ENCODE results near the gene NEU1.
"Not testable (repeated sequence)": the region's sequence is repeated elsewhere in the genome, so short reads cannot be mapped to it uniquely, and the experiment has no call there.

Gene NEU1

DNA sequence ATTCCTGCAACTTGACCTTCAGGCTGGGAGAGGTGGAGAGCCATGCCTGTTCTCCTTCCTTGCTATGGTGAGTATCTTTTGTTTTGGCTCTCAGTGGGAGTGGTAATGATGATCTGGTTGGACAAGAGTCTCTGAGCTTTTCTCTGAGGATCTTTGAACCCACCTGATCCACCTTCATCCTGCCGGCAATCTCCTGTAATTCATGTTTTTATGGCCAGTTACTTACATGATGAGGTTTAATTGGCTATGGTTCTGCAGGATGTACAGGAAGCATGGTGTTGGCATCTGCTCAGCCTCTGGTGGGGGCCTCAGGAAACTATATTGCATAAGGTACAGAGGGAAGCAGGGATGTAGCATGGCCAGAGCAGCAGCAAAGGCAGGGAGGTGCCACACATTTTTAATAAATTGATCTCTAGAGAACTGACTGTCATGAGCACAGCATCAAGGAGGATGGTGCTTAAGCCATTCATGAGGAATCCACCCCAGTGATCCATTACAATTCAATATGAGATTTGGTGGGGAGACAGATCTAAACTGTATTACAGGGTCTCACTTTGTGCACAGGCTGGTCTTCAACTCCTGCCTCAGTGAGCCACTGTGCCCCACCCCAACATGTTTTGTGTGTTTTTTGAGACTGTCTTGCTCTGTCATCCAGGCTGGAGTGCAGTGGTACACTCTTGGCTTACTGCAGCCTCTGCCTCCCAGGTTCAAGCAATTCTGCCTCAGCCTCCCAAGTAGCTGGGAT is 25.1 kb downstream of the NEU1 start:
- no peak for DNase-seq

DNA sequence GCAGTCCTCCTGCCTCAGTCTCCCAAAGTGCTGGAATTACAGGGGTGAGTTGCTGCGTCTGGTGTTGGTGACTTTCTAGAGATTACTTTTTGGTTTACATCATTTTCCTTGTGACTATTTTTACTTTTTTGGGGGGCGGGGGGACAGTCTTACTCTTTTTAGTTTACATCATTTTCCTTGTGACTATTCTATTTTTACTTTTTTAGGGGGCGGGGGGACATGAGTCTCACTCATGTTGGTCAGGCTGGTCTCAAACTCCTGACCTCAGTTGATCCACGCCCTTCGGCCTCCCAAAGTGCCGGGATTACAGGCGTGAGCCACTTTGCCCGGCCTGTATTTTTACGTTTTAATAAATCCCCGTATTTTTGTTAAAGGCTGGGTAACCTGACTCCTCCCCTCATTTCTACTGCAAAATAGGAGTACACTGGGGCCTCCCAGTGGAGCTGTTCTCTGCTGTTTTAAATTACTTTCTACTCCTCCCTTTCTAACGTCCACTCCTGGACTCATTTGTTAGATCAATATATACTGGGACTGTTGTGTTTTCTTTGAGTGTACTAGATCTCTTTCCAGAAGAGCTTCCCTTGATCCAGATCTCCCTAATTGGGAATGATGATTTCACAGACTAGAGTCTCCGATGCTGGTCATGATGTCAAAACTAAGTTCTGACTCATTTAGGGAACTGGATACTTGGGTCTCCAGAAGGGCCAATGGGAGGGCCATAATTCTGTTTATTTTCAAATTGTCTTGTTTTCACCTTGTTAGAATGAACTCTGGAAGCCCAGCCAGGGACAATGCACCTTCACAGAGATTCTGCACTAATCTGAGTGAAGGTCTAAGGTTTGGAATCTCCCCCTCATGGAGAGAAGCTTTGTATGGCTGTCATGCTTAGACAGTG is 25.9 kb downstream of the NEU1 start:
- DNase-seq: no peak

DNA sequence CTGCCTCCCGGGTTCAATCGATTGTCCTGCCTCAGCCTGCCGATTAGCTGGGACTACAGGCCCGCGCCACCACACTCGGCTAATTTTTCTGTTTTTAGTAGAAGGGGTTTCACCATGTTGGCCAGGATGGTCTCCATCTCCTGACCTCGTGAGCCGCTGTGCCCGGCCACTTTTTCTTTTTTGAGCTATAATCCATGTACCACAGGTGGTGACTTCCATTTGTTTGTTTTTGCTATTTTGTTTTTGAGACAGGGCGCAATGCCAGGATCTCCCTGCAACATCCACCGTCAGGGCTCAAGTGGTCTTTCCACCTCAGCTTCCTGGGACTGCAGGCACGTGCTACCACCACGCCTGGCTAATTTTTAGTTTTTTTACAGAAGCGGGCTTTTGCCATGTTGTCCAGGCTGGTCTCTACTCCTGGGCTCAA is 26.6 kb downstream of the NEU1 start:
- no peak for DNase-seq

GRCh38 chr6:31834367-31835250 is 28.0 kb downstream of the NEU1 start:
- peak; percentile 83 to 92 for DNase-seq

GRCh38 chr6:31831350-31832215 is 31.0 kb downstream of the NEU1 start:
- DNase-seq: no peak

DNA sequence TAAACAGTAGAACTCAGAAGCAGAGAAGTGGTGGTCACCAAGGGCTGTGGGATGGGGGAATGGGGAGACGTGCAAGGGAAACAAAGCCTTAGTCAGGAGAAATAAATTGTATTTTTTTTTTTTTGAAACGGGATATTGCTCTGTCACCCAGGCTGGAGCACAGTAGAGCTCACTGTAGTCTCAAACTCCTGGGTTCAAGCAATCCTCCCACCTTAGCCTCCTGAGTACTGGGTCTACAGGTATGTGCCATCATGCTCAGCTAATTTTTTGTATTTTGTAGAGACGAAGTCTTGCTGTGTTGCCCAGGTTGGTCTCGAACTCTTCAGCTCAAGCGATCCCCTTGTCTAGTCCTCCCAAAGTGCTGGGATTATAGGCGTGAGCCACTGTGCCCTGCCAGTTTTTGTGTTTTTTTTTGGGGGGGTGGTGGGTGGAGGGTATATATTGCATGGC is 31.7 kb downstream of the NEU1 start:
- no peak for DNase-seq

DNA sequence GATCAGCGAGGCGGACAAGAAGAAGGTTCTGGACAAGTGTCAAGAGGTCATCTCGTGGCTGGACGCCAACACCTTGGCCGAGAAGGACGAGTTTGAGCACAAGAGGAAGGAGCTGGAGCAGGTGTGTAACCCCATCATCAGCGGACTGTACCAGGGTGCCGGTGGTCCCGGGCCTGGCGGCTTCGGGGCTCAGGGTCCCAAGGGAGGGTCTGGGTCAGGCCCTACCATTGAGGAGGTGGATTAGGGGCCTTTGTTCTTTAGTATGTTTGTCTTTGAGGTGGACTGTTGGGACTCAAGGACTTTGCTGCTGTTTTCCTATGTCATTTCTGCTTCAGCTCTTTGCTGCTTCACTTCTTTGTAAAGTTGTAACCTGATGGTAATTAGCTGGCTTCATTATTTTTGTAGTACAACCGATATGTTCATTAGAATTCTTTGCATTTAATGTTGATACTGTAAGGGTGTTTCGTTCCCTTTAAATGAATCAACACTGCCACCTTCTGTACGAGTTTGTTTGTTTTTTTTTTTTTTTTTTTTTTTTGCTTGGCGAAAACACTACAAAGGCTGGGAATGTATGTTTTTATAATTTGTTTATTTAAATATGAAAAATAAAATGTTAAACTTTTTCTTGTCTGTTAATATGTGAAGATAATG is 32.9 kb downstream of the NEU1 start:
- DNase-seq: no peak

- DNase-seq: peak; percentile 99 to 100
Measured at GRCh38 chr6:31827286-31828079, 35.1 kb downstream of the NEU1 start, which contains the start of gene HSPA1B. TSS of gene HSPA1B (plus strand) at chr6:31827738. CDS start at chr6:31827951, 213 bp downstream.

DNA sequence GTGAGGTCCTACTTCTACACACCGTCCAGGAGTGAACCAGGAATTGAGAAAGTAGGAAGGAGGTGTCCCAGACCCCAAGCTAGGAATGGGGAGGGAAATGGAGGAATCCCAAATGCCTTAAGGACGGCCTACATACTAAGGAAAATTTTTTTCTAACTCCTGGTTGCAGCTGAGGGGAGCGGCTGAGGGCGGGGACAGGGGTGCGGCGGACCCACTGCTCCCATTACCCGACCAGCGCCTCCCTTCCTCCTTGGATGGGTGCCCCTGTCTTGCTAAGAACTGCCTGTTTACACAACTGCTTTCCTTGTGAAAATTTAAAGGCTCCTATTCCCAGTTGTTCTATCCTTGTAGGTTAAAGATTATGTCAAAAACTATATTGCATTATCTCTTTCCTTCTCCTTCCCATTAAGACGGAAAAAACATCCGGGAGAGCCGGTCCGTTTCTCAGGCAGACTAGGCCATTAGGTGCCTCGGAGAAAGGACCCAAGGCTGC is 35.8 kb downstream of the NEU1 start:
- no peak for DNase-seq

DNA sequence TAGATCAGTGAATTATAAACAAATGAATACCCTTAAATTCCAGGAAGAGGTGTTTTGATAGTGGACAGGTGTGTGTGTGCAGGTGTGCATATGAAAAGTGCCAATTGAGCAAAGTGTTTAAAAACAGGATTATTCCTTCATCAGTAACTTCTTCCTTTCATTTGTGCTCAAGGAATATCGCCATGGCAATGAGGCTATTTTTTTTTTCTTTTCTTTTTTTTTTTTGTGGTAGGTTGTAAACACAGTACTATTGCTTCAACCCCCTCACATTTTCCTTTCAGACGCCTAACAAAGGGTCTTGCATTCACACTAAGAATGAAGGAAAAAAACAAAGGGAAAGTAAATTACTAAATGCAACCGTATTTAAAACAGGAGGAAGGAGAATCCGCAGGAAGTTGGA is 37.1 kb downstream of the NEU1 start:
- no peak for DNase-seq

- not testable (repeated sequence) for DNase-seq
Measured at GRCh38 chr6:31823592-31824196, 38.9 kb downstream of the NEU1 start.

GRCh38 chr6:31822036-31822821 is 40.4 kb downstream of the NEU1 start:
- DNase-seq: peak; percentile 51 to 62

DNA sequence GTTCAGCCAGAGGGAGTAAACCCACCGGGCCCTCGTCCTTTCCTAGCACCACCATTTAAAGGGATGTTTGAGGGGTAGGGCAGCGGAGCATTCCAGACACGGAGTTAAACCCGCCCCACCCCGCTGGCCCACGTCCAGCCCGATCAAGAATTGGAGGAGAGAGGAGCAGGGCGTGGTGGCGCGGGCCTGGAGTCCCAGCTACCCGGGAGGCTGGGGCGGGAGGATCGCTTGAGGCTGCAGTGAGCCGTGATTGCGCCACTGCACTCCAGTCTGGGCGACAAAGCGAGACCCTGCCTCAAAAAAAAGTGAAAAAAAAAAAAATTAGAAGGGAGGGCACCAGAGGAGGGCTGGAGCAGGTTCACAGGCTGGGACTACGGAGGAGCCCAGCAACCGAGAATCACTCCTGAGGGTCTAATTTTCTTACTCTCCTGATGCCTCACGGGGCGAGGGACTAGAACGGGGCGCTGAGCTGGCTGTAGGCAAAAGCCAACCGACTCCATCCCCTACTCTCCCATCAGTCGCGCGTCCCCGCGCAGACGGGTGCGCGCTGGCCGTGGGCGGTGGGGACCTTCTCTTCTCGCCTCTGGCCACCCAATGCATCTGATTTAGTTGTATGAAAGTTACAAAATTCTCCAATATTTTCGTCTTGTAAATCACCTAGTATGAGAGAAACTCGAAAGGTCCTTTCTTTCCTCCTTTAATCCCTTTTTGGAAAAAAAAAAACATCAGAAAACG is 41.2 kb downstream of the NEU1 start:
- peak; percentile 57 to 65 for DNase-seq

GRCh38 chr6:31820399-31820798 is 42.2 kb downstream of the NEU1 start:
- DNase-seq: not testable (repeated sequence)

DNA sequence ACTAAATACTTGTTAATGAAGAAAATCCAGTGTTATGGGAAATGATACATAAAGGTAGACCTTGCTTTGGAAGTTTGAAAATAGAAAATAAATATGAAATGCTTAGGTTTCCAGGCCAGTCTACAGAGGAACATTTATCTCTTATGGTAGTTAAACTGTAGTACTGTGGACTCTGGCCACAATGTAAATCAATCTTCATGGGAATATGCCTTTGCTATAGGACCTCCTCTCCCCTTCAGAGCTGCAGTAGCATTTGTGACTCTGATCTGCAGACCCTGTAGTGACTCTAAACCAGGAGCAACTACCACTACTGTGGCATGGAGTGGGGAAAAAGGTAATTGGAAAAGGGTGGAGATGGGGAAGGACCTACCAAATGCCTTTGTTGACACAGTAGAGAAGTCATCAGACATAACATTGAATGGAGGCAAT is 42.7 kb downstream of the NEU1 start:
- DNase-seq: no peak

- not testable (repeated sequence) for DNase-seq
Measured at GRCh38 chr6:31817929-31818511, 44.6 kb downstream of the NEU1 start.

DNA sequence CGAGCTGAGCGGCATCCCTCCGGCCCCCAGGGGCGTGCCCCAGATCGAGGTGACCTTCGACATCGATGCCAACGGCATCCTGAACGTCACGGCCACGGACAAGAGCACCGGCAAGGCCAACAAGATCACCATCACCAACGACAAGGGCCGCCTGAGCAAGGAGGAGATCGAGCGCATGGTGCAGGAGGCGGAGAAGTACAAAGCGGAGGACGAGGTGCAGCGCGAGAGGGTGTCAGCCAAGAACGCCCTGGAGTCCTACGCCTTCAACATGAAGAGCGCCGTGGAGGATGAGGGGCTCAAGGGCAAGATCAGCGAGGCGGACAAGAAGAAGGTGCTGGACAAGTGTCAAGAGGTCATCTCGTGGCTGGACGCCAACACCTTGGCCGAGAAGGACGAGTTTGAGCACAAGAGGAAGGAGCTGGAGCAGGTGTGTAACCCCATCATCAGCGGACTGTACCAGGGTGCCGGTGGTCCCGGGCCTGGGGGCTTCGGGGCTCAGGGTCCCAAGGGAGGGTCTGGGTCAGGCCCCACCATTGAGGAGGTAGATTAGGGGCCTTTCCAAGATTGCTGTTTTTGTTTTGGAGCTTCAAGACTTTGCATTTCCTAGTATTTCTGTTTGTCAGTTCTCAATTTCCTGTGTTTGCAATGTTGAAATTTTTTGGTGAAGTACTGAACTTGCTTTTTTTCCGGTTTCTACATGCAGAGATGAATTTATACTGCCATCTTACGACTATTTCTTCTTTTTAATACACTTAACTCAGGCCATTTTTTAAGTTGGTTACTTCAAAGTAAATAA is 45.3 kb downstream of the NEU1 start:
- not testable (repeated sequence) for DNase-seq

All from SHP77 (cell line).